IMR-90 (cell line): ENCODE results near the gene CD93. TPM values are rescaled to one million over a fixed set of nuclear protein-coding genes. Genes with fewer than 3 reads are reported as not detected.

Experiments
- ATAC-seq: fragments of 200-7000 bp; cut with Tn5 transposase; 2 replicates; pipeline ENCODE4 v1.9.1; 2020; ENCODE audit warnings: low read depth, mild to moderate bottlenecking, moderate library complexity
- BruUV-seq: library from RNA; stranded (reverse); fragments of 400-500 nt; replicated peaks from 2 replicates; lab custom pipeline; 2021; lab: Mats Ljungman, UMichigan
- CTCF ChIA-PET: fragments of 300-600 bp; formaldehyde crosslinking; extraction: SDS; loops from one replicate; lab custom pipeline; 2021; ENCODE audit warnings: antibody characterized with exemption; lab: Yijun Ruan, JAX
- POLR2A ChIA-PET: fragments of 300-600 bp; sonication (Branson Sonifier 250); formaldehyde crosslinking; loops from one replicate; lab custom pipeline; 2022; ENCODE audit warnings: antibody characterized with exemption; ENCODE audit not compliant: unreplicated experiment; lab: Charles Lee
- DNase-seq: peaks from one replicate; pipeline ENCODE4 v3.0.0; 2013
- H2AFZ ChIP-seq: replicated peaks from 2 replicates; pipeline ENCODE3; 2013; ENCODE audit warnings: low read length, mild to moderate bottlenecking; ENCODE audit not compliant: poor library complexity
- H2AK5ac ChIP-seq: 2 replicates; pipeline ENCODE4 v1.6.1; 2013; ENCODE audit warnings: low read depth, low read length, inconsistent platforms
- H2AK9ac ChIP-seq: replicated peaks from 2 replicates; pipeline ENCODE3; 2013; ENCODE audit warnings: mild to moderate bottlenecking, low read depth, low read length, moderate library complexity; ENCODE audit not compliant: poor library complexity
- H2BK120ac ChIP-seq: 2 replicates; pipeline ENCODE4 v1.6.1; 2013; ENCODE audit warnings: low read depth, low read length, inconsistent platforms
- H2BK15ac ChIP-seq: 3 replicates; pipeline ENCODE4 v1.6.1; 2013; ENCODE audit warnings: low read depth, low read length, inconsistent platforms
- H2BK20ac ChIP-seq: 2 replicates; pipeline ENCODE4 v1.6.1; 2013; ENCODE audit warnings: low read depth, mild to moderate bottlenecking, inconsistent platforms, low read length, moderate library complexity
- H2BK5ac ChIP-seq: 2 replicates; pipeline ENCODE4 v1.6.1; 2013; ENCODE audit warnings: mild to moderate bottlenecking, low read depth, low read length, inconsistent platforms; ENCODE audit not compliant: poor library complexity, severe bottlenecking
- H3K14ac ChIP-seq: replicated peaks from 2 replicates; pipeline ENCODE4 v1.6.1; 2013; ENCODE audit warnings: low read depth, low read length, inconsistent platforms
- H3K18ac ChIP-seq: 2 replicates; pipeline ENCODE4 v1.6.1; 2013; ENCODE audit warnings: low read depth, low read length, control low read depth
- H3K23ac ChIP-seq: 2 replicates; pipeline ENCODE4 v1.6.1; 2013; ENCODE audit warnings: low read depth, low read length, inconsistent platforms
- H3K27ac ChIP-seq: 2 replicates; pipeline ENCODE4 v1.5.1; 2013; ENCODE audit warnings: mild to moderate bottlenecking, control low read depth, low read length; ENCODE audit not compliant: insufficient read depth
- H3K27me3 ChIP-seq: 2 replicates; pipeline ENCODE4 v1.6.1; 2013; ENCODE audit warnings: low read length; ENCODE audit not compliant: control insufficient read depth, insufficient read depth
- H3K36me3 ChIP-seq: 2 replicates; pipeline ENCODE4 v1.6.1; 2013; ENCODE audit warnings: low read length, mixed read lengths; ENCODE audit not compliant: control insufficient read depth, insufficient read depth
- H3K4ac ChIP-seq: 2 replicates; pipeline ENCODE4 v1.6.1; 2013; ENCODE audit warnings: low read depth, low read length, inconsistent platforms
- H3K4me1 ChIP-seq: 2 replicates; pipeline ENCODE4 v1.6.1; 2013; ENCODE audit warnings: low read length, mixed read lengths; ENCODE audit not compliant: control insufficient read depth, insufficient read depth
- H3K4me2 ChIP-seq: 2 replicates; pipeline ENCODE4 v1.6.1; 2013; ENCODE audit warnings: low read depth, mild to moderate bottlenecking, control low read depth, low read length, moderate library complexity
- H3K4me3 ChIP-seq: 2 replicates; pipeline ENCODE4 v1.5.1; 2013; ENCODE audit warnings: low read depth, mild to moderate bottlenecking, control low read depth, low read length, moderate library complexity; ENCODE audit not compliant: insufficient read depth
- H3K56ac ChIP-seq: 2 replicates; pipeline ENCODE4 v1.6.1; 2013; ENCODE audit warnings: low read length, inconsistent platforms; ENCODE audit not compliant: insufficient read depth; ENCODE audit errors: extremely low read depth
- H3K79me1 ChIP-seq, 2 experiments: 2 replicates each; pipeline ENCODE4 v1.6.1; 2013; ENCODE audit warnings: low read length in 2 of 2, inconsistent platforms in 1 of 2, low read depth in 1 of 2
- H3K9ac ChIP-seq: 2 replicates; pipeline ENCODE4 v1.6.1; 2013; ENCODE audit warnings: low read depth, low read length, control low read depth
- H3K9me1 ChIP-seq: 2 replicates; pipeline ENCODE4 v1.6.1; 2013; ENCODE audit warnings: low read length, inconsistent platforms; ENCODE audit not compliant: insufficient read depth
- H3K9me3 ChIP-seq: 2 replicates; pipeline ENCODE4 v1.6.1; 2013; ENCODE audit warnings: low read length; ENCODE audit not compliant: control insufficient read depth, insufficient read depth
- H4K20me1 ChIP-seq: 2 replicates; pipeline ENCODE4 v1.6.1; 2013; ENCODE audit warnings: low read length, inconsistent platforms; ENCODE audit not compliant: insufficient read depth
- H4K5ac ChIP-seq: 2 replicates; pipeline ENCODE4 v1.6.1; 2013; ENCODE audit warnings: mild to moderate bottlenecking, low read depth, low read length, control low read depth
- H4K8ac ChIP-seq, 2 experiments: 2 replicates each; pipeline ENCODE4 v1.6.1; 2013; ENCODE audit warnings: low read depth in 2 of 2, low read length in 2 of 2, control low read depth in 1 of 2, inconsistent platforms in 1 of 2
- H4K91ac ChIP-seq: 2 replicates; pipeline ENCODE4 v1.6.1; 2013; ENCODE audit warnings: low read depth, low read length, inconsistent platforms; ENCODE audit not compliant: insufficient read depth
- BHLHE40 ChIP-seq: fragments of 150-350 bp; IDR thresholded peaks from 2 replicates; pipeline ENCODE4 v1.6.1; 2016; ENCODE audit warnings: mild to moderate bottlenecking, low read depth, low read length
- CEBPB ChIP-seq: IDR thresholded peaks from 2 replicates; pipeline ENCODE4 v1.6.1; 2012; ENCODE audit warnings: low read depth, low read length, improper control_type of control experiment
- CHD1 ChIP-seq: IDR thresholded peaks from 2 replicates; pipeline ENCODE4 v1.6.1; 2012; ENCODE audit warnings: low read depth, low read length, improper control_type of control experiment
- CTCF ChIP-seq: conservative IDR thresholded peaks from 2 replicates; pipeline ENCODE4 v1.5.1; 2012; ENCODE audit warnings: mild to moderate bottlenecking, low read depth, low read length, improper control_type of control experiment
- ELK1 ChIP-seq: fragments of 150-350 bp; IDR thresholded peaks from 2 replicates; pipeline ENCODE4 v1.6.1; 2016; ENCODE audit warnings: low read depth, mild to moderate bottlenecking, low read length, moderate library complexity, borderline replicate concordance
- FOS ChIP-seq: fragments of 150-350 bp; IDR thresholded peaks from 2 replicates; pipeline ENCODE4 v1.6.1; 2016; ENCODE audit warnings: low read depth, low read length
- MAFK ChIP-seq: IDR thresholded peaks from 2 replicates; pipeline ENCODE4 v1.6.1; 2012; ENCODE audit warnings: low read depth, low read length, improper control_type of control experiment
- MAZ ChIP-seq: IDR thresholded peaks from 2 replicates; pipeline ENCODE4 v1.6.1; 2012; ENCODE audit warnings: low read depth, mild to moderate bottlenecking, low read length, improper control_type of control experiment, moderate library complexity, borderline replicate concordance
- NFE2L2 ChIP-seq: fragments of 150-350 bp; IDR thresholded peaks from 2 replicates; pipeline ENCODE4 v1.6.1; 2016; ENCODE audit warnings: low read depth, mild to moderate bottlenecking, low read length
- POLR2A ChIP-seq: IDR thresholded peaks from 2 replicates; pipeline ENCODE4 v1.6.1; 2012; ENCODE audit warnings: mild to moderate bottlenecking, low read depth, low read length
- RAD21 ChIP-seq: IDR thresholded peaks from 2 replicates; pipeline ENCODE4 v1.6.1; 2012; ENCODE audit warnings: low read length, improper control_type of control experiment
- RCOR1 ChIP-seq: IDR thresholded peaks from 2 replicates; pipeline ENCODE4 v1.6.1; 2012; ENCODE audit warnings: mild to moderate bottlenecking, low read length, improper control_type of control experiment; ENCODE audit not compliant: insufficient replicate concordance
- RFX5 ChIP-seq: IDR thresholded peaks from 2 replicates; pipeline ENCODE4 v1.8.0; 2012; ENCODE audit warnings: low read depth, mild to moderate bottlenecking, low read length, moderate library complexity
- SMC3 ChIP-seq: fragments of 150-350 bp; IDR thresholded peaks from 2 replicates; pipeline ENCODE4 v1.6.1; 2016; ENCODE audit warnings: low read depth, mild to moderate bottlenecking, antibody characterized with exemption, low read length, moderate library complexity
- USF2 ChIP-seq: fragments of 150-350 bp; IDR thresholded peaks from 2 replicates; pipeline ENCODE4 v1.6.1; 2017; ENCODE audit warnings: mild to moderate bottlenecking, antibody characterized with exemption, low read length, low read depth
- WGBS, 2 experiments: methylation state at CpG; one replicate each; pipeline versions ENCODE4 v1.1.5 to v1.1.7; 2013; ENCODE audit warnings: missing lambda C conversion rate in 2 of 2; ENCODE audit not compliant: insufficient read length in 1 of 2; ENCODE audit errors: extremely low coverage in 2 of 2; 5-methylcytosine and 5-hydroxymethylcytosine counted together
- dilution Hi-C: fragments of 300-500 bp; cut with HindIII; formaldehyde crosslinking; loops from one replicate; pipeline ENCODE4 v1.14.3; 2018; ENCODE audit warnings: low sequenced_read_pairs; ENCODE audit not compliant: unreplicated experiment
- in situ Hi-C: fragments of 300-500 bp; cut with MboI; formaldehyde crosslinking; loops from 3 replicates; pipeline ENCODE4 v1.14.3; 2019; ENCODE audit warnings: low sequenced_read_pairs, inconsistent platforms, mixed read lengths
- intact Hi-C: fragments of 100-400 bp; cut with micrococcal nuclease; formaldehyde crosslinking; loops from 2 replicates; pipeline ENCODE4 v1.10.0; 2022
- polyA plus RNA-seq, 3 experiments: library from polyadenylated mRNA; depleted of rRNA; stranded (reverse); fragments of >200 nt; gene quantifications; 2 replicates each; pipeline ENCODE4 v1.2.3, GENCODE V29; 2012; ENCODE audit warnings: low replicate concordance in 1 of 3
- total RNA-seq: library from RNA; depleted of rRNA; stranded (reverse); fragments of >200 nt; gene quantifications from 2 replicates; pipeline ENCODE4 v1.2.3, GENCODE V29; 2012

CD93 gene
- total and polyA plus RNA-seq, 2 of the 4 experiments (the other 2 are of a cell fraction), result under 0.01 to 0.02 TPM

GRCh38 chr20:23103284-23104018, 17.3 kb upstream of the CD93 start:
- no peak overlapping the region for H3K56ac ChIP-seq
- in situ Hi-C loops, result no loop called here
- no peak overlapping the region for H3K4ac ChIP-seq
- dilution Hi-C loops, result no loop called here
- ATAC-seq (no peak), DNase-seq (no peak)
- H3K4me1 ChIP-seq, result peaks cover 5% of the 10 kb centered on the region; the same call in 1 of the 2 replicates
- no peak overlapping the region for H2AFZ ChIP-seq
- H3K23ac ChIP-seq, result no peak overlapping the region
- no TSS peak for BruUV-seq
- WGBS, 2 experiments, result 82% methylated on average over 3 of the region's 11 CpGs; no CpG with 5 or more reads in 1 of the 2 experiments
- H2BK5ac ChIP-seq, result no peak overlapping the region
- no peaks in the 10 kb centered on the region for H3K36me3 ChIP-seq
- H4K91ac ChIP-seq, result no peak overlapping the region
- H3K27ac ChIP-seq, result no peak overlapping the region
- no peak overlapping the region for H3K18ac ChIP-seq
- H4K20me1 ChIP-seq, result no peaks in the 10 kb centered on the region
- H4K8ac ChIP-seq, result no peak overlapping the region
- H3K9me3 ChIP-seq, result no peaks in the 10 kb centered on the region
- H2BK20ac ChIP-seq, result no peak overlapping the region
- intact Hi-C loops, result no loop called here
- H2BK15ac ChIP-seq, result no peak overlapping the region
- no peak overlapping the region for H2AK9ac ChIP-seq
- H3K27me3 ChIP-seq, result peaks cover 20% of the 10 kb centered on the region; the same call in 1 of the 2 replicates
- H2AK5ac ChIP-seq, result no peak overlapping the region
- no peak overlapping the region for H4K5ac ChIP-seq
- H3K14ac ChIP-seq, result no peak overlapping the region
- no peak overlapping the region for H3K4me3 ChIP-seq
- H2BK120ac ChIP-seq, result no peak overlapping the region
- H3K4me2 ChIP-seq, result no peak overlapping the region
- no peaks in the 10 kb centered on the region for H3K79me1 ChIP-seq
- no peak overlapping the region for H3K9ac ChIP-seq
- CTCF ChIA-PET, result interaction anchor here (0.6 kb wide), 1 partner anchor 104 kb away, joined by 3 read pairs; no protein-coding TSS in a partner anchor
- POLR2A ChIA-PET, result interaction anchor here (0.7 kb wide), 1 partner anchor 200 kb away, joined by 3 read pairs; no protein-coding TSS in a partner anchor
- H3K9me1 ChIP-seq, result no peaks in the 10 kb centered on the region
- TF ChIP-seq RFX5, result no peak
- no peak for TF ChIP-seq MAZ
- TF ChIP-seq ELK1, result no peak
- TF ChIP-seq BHLHE40, result no peak
- no peak for TF ChIP-seq CTCF
- no peak for TF ChIP-seq MAFK
- TF ChIP-seq RAD21, result no peak
- TF ChIP-seq NFE2L2, result no peak
- TF ChIP-seq RCOR1, result no peak
- no peak for TF ChIP-seq FOS
- no peak for TF ChIP-seq POLR2A
- TF ChIP-seq SMC3, result no peak
- no peak for TF ChIP-seq CHD1
- TF ChIP-seq USF2, result no peak
- no peak for TF ChIP-seq CEBPB
